Retina (tissue), 1 donor: Measurements from ENCODE around the gene SLC16A1.
"Not testable (repeated sequence)": the region's sequence is repeated elsewhere in the genome, so short reads cannot be mapped to it uniquely, and the experiment has no call there.

Experiments used
- DNase-seq: peaks from one replicate; pipeline ENCODE4 v3.0.0-alpha.2; 2016

The SLC16A1 gene, protein sequence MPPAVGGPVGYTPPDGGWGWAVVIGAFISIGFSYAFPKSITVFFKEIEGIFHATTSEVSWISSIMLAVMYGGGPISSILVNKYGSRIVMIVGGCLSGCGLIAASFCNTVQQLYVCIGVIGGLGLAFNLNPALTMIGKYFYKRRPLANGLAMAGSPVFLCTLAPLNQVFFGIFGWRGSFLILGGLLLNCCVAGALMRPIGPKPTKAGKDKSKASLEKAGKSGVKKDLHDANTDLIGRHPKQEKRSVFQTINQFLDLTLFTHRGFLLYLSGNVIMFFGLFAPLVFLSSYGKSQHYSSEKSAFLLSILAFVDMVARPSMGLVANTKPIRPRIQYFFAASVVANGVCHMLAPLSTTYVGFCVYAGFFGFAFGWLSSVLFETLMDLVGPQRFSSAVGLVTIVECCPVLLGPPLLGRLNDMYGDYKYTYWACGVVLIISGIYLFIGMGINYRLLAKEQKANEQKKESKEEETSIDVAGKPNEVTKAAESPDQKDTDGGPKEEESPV

DNA sequence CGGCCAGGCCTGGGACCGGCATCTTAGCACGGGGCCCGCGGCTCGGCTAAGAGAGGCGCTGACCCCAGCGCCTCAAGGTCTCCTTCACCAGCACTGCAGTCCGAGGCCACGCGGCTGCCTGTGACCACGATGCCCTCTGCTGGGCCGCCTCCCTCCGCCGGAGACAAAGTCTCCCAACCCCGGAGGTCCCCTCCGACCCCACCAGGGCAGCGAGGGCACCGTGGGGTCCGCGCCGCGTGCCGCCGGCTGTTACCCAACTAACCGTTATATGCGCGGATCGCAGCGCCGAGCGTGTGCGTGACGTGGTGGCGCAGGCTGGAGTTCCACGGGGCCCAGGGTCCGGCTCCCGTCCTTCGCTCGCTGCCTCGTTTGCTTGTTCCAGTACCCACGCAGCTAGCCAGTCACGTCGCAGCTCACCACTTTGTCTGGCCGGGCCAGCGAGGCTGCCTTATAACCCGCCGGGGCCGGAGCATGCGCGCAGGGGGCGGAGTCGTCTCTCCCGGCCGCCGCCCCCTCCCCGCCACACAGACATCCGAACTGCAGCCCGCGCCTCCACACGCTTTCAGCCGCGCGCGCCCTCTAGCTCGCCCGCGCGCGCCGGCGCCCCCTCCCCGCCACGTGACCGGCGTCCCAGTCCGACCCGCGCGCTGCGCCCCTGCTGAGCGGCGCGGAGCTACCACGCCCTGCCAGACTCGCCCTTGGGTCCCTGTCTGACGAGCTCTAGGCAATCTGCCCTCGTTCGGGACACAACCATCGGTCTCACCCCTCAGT is at the start of gene SLC16A1:
SLC16A1 (minus strand) TSS at position 424 of the 771 bp plus-strand sequence. CDS start 26,888 bp downstream, outside the sequence.
- peak; percentile 96 for DNase-seq

DNA sequence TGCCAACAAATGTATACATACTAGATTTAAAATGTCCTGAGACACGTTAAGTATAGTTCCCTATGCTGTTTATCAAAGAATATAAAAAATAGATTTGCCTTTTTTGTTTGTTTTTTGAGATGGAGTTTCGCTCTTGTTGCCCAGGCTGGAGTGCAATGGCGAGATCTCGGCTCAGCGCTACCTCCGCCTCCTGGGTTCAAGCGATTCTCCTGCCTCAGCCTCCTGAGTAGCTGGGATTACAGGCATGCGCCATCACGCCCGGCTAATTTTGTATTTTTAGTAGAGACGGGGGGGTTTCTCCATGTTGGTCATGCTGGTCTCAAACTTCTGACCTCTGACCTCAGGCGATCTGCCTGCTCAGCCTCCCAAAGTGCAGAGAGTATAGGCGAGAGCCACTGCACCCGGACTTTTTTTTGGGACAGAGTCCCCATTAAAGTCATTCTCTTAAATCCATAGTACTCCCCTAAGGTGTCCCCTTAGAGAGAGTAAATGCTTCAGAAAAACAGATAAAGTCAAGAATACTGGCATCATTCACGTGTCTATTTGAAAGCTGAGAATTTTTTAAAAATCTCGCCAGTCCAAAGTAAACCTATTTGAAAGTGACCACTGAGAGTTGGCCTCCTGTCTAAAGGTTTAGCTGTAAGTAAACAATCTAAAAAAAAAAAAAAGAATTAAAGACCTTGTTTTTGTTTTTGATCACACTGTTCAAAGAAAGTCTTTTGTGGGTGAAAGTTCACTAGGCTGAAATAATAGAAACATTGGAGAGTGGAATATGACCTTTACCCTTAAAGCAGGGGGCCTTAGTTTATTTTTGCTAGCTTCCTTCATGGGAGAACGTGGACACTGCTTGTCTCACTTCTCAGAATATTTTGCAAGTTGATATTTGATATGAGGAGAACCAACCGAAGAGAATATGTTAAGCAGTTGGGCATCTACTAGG is 48.0 kb upstream of the SLC16A1 start:
- no peak for DNase-seq

- no peak for DNase-seq
These were observed 46.3 kb upstream of the SLC16A1 start for GRCh38 chr1:113002297-113002696.

DNA sequence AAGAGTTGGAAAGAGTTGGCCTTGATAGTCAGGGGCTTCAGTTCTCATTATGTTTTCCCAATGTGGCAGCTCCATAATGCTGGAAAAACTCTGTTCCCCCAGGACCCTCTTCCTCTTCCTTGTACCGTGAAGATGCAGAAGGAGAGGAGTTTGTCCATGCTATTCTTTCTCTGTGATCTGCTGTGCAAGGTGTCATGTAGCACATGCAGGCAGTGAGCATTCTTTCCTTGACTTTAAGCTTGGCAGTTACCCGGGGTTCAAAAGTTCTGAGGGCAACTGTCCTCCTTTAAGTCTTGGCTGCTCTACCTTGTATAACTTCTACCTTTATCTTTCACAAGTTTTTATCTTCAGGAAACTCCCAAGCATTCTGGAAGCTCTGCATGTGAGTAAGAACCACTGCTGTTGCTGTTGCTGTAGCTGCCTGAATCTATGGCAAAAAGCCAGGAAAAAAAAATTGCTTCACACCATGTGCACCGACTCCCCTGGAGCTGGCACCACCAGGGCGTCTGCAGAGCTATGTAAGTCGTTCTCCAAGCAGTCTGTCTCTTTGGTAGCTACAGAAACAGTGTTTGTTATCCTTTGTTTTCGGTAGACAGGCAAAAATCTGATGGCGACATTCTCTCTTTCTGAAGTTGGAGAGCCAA is 42.7 kb upstream of the SLC16A1 start:
- DNase-seq: no peak

GRCh38 chr1:112997781-112998180 is 41.8 kb upstream of the SLC16A1 start:
- no peak for DNase-seq

- DNase-seq: no peak
These were observed 39.9 kb upstream of the SLC16A1 start for GRCh38 chr1:112995890-112996289.

DNA sequence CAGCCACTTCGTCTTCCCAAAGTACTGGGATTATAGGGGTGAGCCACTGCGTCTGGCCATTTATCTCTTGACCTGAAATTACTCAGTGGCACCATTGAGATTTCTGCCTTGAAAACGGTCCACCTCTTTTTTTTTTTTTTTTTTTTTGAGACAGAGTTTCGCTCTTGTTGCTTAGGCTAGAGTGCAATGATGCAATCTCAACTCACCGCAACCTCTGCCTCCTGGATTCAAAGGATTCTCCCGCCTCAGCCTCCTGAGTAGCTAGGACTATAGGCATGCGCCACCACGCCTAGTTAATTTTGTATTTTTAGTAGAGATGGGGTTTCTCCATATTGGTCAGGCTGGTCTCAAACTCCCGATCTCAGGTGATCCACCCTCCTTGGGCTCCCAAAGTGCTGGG is 39.0 kb upstream of the SLC16A1 start:
- DNase-seq: not testable (repeated sequence)

- DNase-seq: no peak
These were observed 36.8 kb upstream of the SLC16A1 start for GRCh38 chr1:112992780-112993179.

DNA sequence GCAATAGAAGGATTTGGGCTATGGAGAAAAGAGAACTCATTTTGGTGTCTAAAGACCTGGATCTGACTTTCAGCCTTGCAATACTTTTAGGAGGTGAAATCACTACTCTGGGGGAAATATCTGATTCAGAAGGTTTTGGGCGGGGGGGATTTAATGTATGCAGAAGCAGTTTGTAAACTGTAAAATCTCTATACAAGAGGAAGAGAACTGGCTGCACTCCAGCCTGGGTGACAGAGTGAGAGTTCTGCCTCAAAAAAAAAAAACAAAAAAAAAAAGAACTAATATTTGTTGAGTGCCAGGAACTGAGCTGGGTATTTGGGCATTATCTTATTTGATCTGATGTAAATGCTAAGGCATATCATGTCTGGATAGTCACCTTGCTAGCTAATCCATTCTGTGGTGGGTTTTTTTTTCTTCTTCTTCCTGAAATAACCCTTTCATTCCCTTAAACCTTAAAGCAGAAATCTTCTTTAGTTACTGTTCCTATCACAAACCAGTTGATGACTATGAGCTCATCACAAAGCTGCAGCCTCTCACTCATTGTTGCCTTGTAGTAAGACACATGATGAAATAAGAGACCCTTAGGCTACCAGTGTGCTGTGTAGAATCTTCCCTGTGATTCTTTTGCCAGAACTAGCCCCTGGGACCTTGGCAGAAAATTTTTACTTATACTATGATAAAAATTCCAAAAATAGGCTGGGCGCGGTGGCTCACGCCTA is 35.6 kb upstream of the SLC16A1 start:
- no peak for DNase-seq

GRCh38 chr1:112990271-112990670 is 34.3 kb upstream of the SLC16A1 start:
- no peak for DNase-seq

DNA sequence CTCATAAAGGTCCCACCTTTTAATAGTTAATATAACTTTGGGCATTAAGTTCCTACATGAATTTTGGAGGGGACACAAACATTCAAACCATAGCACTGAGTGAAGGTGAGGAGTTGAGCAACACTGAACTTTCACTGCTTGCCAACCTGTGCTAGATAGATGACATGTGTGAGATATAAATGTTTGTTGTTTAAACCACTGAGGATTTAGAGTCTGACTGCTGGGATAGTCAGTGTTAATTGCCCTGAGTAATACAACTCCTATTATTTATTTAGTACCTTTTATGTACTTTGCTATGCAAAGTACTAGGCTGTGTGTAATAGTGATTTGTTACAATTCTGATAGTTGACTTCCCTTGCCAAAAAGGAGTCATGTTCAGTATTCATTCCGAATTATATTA is 32.4 kb upstream of the SLC16A1 start:
- DNase-seq: no peak

DNA sequence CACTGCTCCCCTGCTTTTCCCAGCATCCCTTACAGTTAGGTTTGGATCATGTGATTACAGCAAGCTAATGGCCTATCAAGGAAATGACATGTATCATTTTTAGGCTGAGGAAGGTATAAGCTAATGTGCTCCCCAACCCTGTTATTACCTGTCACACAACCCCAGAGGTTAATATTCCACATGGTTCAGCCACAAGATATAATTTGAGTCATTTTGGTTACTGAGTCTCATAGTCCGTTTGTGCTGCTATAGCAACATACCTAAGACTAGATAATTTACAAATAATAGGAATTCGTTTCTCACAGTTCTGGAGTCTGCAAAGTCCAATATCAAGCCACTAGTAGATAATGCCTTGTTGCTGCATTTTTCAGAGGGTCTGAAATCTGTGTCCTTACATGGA is 29.1 kb upstream of the SLC16A1 start:
- DNase-seq: no peak

DNA sequence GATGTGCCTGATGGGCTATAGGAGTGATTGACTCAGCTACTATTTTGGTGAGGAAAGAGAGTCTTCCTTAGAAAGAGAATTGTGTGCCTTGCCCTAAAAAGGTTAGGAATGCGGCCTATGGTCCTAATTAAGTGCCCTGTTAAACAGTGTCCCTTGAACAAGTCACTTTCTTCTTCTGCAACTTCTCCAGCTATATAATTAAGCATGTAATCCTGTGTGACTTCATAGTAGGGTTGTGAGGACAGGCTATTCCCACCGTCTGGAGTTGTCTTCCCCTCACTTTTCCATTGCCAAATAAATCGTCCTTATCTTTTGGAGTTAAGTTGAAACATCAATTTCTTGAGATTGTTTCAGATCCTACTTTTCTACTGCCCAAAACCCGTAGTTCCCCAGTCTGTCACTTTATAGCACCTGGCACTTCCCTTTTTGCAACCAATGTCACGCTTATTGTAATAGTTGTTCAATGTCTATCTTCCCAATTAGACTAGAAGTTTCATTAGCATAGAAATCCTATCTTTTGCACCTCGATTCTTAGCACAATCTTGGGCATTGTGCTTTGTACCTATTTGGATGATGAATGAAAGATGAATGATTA is 27.6 kb upstream of the SLC16A1 start:
- DNase-seq: no peak

- no peak for DNase-seq
These were observed 27.0 kb upstream of the SLC16A1 start for GRCh38 chr1:112982853-112983536.

- no peak for DNase-seq
These were observed 26.3 kb upstream of the SLC16A1 start for GRCh38 chr1:112982328-112982727.

GRCh38 chr1:112981834-112982233 is 25.8 kb upstream of the SLC16A1 start:
- not testable (repeated sequence) for DNase-seq

- no peak for DNase-seq
These were observed 25.4 kb upstream of the SLC16A1 start for GRCh38 chr1:112981426-112981825.

- no peak for DNase-seq
These were observed 19.3 kb upstream of the SLC16A1 start for GRCh38 chr1:112975336-112975735.

GRCh38 chr1:112974646-112975045 is 18.6 kb upstream of the SLC16A1 start:
- DNase-seq: no peak

GRCh38 chr1:112973788-112974187 is 17.8 kb upstream of the SLC16A1 start:
- no peak for DNase-seq

DNA sequence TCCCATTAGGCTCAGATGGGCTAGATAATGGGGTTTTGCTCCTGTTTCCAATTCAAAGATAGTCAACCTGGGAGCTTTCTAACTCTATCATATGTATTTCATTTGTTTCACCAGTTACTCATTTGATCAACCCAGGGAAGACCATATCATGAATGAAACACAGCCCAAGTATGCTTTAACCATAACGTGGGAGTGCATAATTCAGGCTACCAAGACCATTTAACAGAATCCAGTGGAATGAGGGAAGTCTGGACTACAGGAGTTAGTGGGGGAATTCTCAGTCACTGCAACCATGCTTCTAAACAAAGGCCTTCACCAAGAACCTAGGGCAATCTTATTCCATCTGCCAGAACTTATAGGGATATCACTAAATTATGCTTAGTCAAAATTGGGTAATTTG is 15.0 kb upstream of the SLC16A1 start:
- DNase-seq: no peak
